Activated CD4-positive, alpha-beta T cell treated with anti-CD3 and anti-CD28 coated beads for 36 hours (primary cell): Measurements from ENCODE around the gene CMIP. TPM values are rescaled to one million over a fixed set of nuclear protein-coding genes. Genes with fewer than 3 reads are reported as not detected.
A peak's percentile ranks its signal among the peaks of the same experiment; 100 is the strongest.

Experiments
- ATAC-seq: fragments of 200-7000 bp; cut with Tn5 transposase; one replicate; pipeline ENCODE4 v1.10.0; 2021; ENCODE audit warnings: mild to moderate bottlenecking, moderate library complexity
- CTCF ChIA-PET: fragments of 350-600 bp; sonication (Branson Sonifier 250); formaldehyde crosslinking; loops from one replicate; lab custom pipeline; 2021; ENCODE audit warnings: antibody characterized with exemption; lab: Charles Lee
- POLR2A ChIA-PET: fragments of 350-600 bp; sonication (Branson Sonifier 250); formaldehyde crosslinking; loops from one replicate; lab custom pipeline; 2021; ENCODE audit warnings: antibody characterized with exemption, inconsistent platforms; lab: Charles Lee
- DNase-seq: peaks from one replicate; pipeline ENCODE4 v3.0.0-alpha.2; 2020
- H3K27ac Mint-ChIP-seq: one replicate; pipeline ENCODE4 v1.8.0; 2021; ENCODE audit warnings: mixed read lengths
- H3K27me3 Mint-ChIP-seq: one replicate; pipeline ENCODE4 v1.8.0; 2021; ENCODE audit warnings: mixed read lengths
- H3K36me3 Mint-ChIP-seq: one replicate; pipeline ENCODE4 v1.8.0; 2021; ENCODE audit warnings: low read depth, mixed read lengths
- H3K4me1 Mint-ChIP-seq: one replicate; pipeline ENCODE4 v1.8.0; 2021; ENCODE audit warnings: mixed read lengths
- H3K4me3 Mint-ChIP-seq: one replicate; pipeline ENCODE4 v1.8.0; 2021; ENCODE audit warnings: mild to moderate bottlenecking, moderate library complexity, mixed read lengths
- H3K9me3 Mint-ChIP-seq: one replicate; pipeline ENCODE4 v1.8.0; 2021; ENCODE audit warnings: low read depth, mixed read lengths
- intact Hi-C, 2 experiments: fragments of 100-400 bp; cut with DNase I in 1 of 2; cut with micrococcal nuclease in 1 of 2; formaldehyde crosslinking; loops; one replicate each; pipeline versions ENCODE4 v1.14.2 to v1.15.1; 2022 to 2024; cut with DNase I, micrococcal nuclease
- total RNA-seq, 2 experiments: library from RNA; stranded (reverse); gene quantifications; one replicate each; pipeline ENCODE4 v1.2.3, GENCODE V29; 2021

The CMIP gene
- total RNA-seq, 2 experiments from 2014 or later = 39.1 to 40.3 TPM

DNA sequence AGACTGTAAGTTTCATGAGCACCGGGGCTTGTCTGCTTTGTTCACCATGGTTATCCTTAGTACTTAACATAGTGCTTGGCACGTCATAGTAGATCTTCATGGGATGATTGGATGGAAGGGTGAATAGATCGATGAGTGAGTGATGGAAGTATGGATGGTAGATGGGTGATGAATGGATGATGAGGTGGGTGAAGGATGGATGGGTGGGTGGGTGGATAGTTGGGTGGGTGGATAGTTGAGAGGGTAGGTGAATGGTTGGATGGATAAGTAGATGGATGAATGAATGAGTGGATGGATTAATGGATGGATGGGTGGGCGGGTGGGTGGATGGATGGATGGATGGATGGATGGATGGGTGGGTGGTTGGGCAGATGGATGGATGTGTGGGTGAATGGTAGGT is 201.3 kb downstream of the CMIP start:
- CTCF ChIA-PET = no interaction called here

DNA sequence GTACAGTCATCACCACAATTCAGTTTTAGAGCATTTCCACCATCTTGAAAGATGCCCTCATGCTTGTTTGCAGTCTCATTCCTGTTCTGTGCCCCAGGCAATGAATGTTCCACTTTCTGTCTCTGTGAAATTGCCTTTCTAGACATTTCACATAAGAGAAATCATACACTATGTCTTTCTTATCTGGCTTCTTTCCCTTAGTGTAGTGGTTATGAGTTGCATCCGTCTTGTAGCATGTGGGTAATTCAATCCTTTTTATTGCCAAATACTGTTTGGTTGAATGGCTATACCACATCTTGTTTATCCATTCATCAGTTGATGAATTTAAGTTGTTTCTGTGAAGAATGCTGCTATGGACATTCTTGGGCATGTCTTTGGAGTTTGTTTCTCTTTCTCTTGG is 202.0 kb downstream of the CMIP start:
- CTCF ChIA-PET = no interaction called here
- Mint-ChIP-seq H3K36me3 (peaks cover 3% of the 10 kb centered on the region), H3K27ac (peak overlapping the region; percentile 49), H3K27me3 (no peaks in the 10 kb centered on the region), H3K9me3 (no peaks in the 10 kb centered on the region), H3K4me1 (peaks cover 14% of the 10 kb centered on the region), H3K4me3 (no peak overlapping the region)
- ATAC-seq = no peak
- no peak for DNase-seq
- POLR2A ChIA-PET = no interaction called here
- intact Hi-C loops = no loop called here

More for the DNA sequence above, 201.3 kb downstream of the CMIP start:
- ATAC-seq (no peak), DNase-seq (no peak)
- Mint-ChIP-seq H3K4me1 (peaks cover 15% of the 10 kb centered on the region), H3K9me3 (no peaks in the 10 kb centered on the region), H3K4me3 (no peak overlapping the region), H3K27me3 (no peaks in the 10 kb centered on the region), H3K27ac (no peak overlapping the region), H3K36me3 (no peaks in the 10 kb centered on the region)
- intact Hi-C loops = no loop called here
- POLR2A ChIA-PET = no interaction called here

DNA sequence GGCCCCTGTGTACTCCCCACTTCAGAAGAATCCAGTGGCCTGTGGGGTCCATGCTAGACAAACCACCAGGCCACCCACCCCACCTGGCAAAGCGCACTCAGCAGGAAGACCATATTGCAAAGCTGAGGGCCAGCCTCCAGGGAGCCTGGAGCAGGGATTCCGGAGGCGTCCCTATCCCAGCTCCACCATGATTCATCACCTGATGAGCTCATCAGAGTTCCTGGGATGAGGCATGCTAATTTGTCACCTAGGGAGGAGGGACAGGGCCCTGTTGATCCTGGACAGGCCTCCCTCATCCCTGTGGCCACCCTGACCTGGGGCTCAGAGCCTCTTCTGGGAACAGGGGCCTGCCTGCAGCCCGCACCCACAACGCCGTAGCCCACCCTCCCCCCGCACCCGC is 202.9 kb downstream of the CMIP start:
- DNase-seq (no peak), ATAC-seq (no peak)
- no peaks in the 10 kb centered on the region for H3K27me3 Mint-ChIP-seq
- peaks cover 5% of the 10 kb centered on the region for H3K4me1 Mint-ChIP-seq
- H3K36me3 Mint-ChIP-seq = peaks cover 4% of the 10 kb centered on the region
- intact Hi-C loops = no loop called here
- H3K9me3 Mint-ChIP-seq = no peaks in the 10 kb centered on the region
- H3K27ac Mint-ChIP-seq = no peak overlapping the region
- no peak overlapping the region for H3K4me3 Mint-ChIP-seq
- POLR2A ChIA-PET = no interaction called here
- CTCF ChIA-PET = no interaction called here

DNA sequence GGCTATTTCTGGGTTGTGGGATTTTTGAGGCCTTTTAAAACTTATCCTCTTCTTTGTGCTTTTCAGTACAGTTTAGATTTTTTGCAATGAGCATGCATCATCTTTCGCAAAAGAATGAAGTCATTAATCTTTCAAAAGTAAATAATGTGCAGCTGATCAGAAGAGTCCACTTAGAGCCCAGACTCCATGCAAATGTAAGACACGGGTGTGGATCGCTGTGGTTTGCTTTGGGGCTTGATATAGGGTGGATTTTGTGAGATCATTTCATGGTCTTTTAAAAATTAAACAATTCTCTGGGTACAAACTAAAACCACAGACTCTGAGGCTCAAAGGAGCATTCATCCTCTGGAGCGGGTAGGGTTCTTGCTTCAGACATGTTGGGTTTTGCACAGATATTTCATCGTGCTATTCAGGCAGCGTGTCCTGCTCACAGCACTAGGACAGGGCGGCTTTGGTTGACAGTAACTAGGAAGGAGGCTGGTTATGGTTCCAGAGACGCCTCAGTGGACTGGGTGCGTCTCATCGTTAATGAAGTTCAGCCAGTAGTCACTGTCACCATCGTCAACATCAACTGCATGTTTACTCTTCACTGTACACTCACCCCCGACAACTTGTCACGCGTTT is 205.1 kb downstream of the CMIP start:
- ChIA-PET CTCF (interaction anchor here (0.6 kb wide), 1 partner anchor 331 kb away, joined by 3 read pairs; no protein-coding TSS in a partner anchor), POLR2A (no interaction called here)

DNA sequence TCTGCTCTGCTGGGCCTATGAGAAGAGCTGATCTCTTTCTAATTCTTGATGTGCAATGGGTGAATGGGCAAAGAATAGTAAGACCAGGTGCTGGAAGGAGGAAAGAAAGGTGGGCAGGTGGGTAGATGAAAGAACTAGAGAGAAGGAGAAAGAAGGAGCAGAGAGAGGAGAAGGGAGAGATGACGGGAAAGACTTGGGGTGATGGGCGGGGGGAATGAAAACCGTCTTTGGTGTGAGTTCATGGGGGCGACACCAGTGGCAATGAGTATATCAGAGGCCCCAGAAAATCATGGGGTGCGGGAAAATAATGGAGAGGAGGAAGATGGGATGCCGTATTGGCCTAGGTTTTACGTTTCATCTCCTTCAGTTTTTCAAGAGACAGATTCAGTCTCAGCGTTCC is 205.7 kb downstream of the CMIP start:
- ATAC-seq = no peak
- Mint-ChIP-seq H3K27ac (no peak overlapping the region), H3K9me3 (no peaks in the 10 kb centered on the region), H3K27me3 (no peaks in the 10 kb centered on the region), H3K36me3 (peaks cover 6% of the 10 kb centered on the region), H3K4me3 (no peak overlapping the region), H3K4me1 (no peaks in the 10 kb centered on the region)
- ChIA-PET CTCF (no interaction called here), POLR2A (no interaction called here)
- DNase-seq = no peak
- intact Hi-C loops = no loop called here

More for the DNA sequence above, 205.1 kb downstream of the CMIP start:
- H3K27me3 Mint-ChIP-seq = no peaks in the 10 kb centered on the region
- intact Hi-C loops = no loop called here
- no peak overlapping the region for H3K27ac Mint-ChIP-seq
- H3K36me3 Mint-ChIP-seq = peaks cover 6% of the 10 kb centered on the region
- DNase-seq (no peak), ATAC-seq (no peak)
- H3K9me3 Mint-ChIP-seq = no peaks in the 10 kb centered on the region
- H3K4me1 Mint-ChIP-seq = no peaks in the 10 kb centered on the region
- H3K4me3 Mint-ChIP-seq = no peak overlapping the region

DNA sequence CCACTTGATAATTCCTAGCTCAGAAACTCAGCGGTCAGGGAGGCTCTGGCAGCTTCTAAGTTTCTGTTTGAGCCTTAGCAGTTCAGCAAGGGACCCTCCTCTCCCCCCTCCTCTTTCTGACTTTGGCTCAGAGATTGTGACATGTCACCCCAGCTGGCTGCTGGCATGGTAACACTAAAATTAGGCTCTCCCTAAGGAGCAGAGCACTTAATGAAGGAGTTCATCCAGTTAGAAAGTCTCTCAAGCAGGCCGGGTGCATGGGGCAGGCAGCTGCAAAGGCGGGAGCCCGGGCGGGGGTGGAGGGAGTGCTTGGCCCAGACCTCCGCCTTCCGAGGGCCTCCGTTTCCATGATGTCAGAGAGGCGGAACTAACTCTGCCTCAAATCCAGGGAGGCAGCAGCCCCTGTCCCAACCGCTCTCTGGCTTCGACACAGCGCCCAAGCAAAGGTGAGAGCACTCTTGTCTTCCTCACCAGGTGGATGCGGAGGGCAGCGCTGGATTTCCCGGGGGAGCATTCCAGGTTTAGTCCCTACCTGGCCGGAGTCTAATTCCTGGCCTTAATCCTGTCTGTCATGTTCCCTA is 206.5 kb downstream of the CMIP start:
- Mint-ChIP-seq H3K9me3 (no peaks in the 10 kb centered on the region), H3K4me1 (no peaks in the 10 kb centered on the region), H3K36me3 (peaks cover 6% of the 10 kb centered on the region), H3K4me3 (no peak overlapping the region), H3K27me3 (no peaks in the 10 kb centered on the region), H3K27ac (no peak overlapping the region)
- ATAC-seq (no peak), DNase-seq (no peak)
- intact Hi-C loops = no loop called here
- ChIA-PET POLR2A (no interaction called here), CTCF (interaction anchor here (0.6 kb wide), 1 partner anchor 52 kb away, joined by 3 read pairs; no protein-coding TSS in a partner anchor)

DNA sequence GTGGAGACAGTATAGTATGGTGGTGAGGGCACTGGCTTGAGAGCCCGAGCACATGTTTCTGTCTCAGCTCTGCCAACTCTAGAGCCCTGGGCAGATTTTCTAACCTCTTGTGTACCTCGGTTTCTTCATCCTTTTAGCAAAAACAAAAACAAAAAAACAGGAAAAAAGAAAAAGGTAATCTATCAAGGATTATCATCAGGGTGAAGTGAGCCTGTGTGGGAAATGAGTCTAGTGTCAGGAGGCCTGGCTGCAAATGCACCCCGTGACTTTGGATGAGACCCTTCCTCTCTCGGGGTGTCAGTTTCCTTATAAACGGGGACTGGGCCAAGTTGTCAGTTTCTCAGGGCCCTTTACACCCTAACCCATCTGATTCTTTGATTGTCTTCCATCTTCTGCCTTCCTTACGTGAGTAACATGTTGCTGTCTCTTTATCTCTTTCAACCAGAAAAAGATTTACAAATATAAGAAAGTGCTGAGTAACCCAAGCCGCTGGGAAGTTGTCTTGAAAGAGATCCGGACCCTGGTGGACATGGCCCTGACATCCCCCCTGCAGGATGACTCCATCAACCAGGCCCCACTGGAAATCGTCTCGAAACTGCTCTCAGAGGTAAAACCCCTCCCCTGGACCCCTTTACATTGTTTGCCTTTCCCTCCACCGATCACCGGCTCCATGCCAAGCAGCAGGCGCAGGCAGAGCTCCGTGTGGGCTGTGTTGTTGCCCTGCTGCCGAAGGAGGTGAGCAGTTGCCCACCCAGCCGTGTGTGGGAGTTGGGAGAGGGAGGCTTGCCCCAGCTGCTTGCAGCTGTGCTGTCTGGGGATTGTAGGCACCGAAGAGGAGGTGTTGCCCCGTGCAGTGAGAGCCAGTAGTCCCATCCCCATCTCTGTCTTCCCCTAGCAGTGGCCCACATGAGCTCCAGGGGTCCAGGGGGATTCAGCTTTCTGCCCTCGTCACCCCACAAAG is 207.4 kb downstream of the CMIP start:
- peak overlapping the region; percentile 2 for H3K27ac Mint-ChIP-seq
- intact Hi-C loops = no loop called here
- H3K4me1 Mint-ChIP-seq = no peaks in the 10 kb centered on the region
- ATAC-seq (no peak), DNase-seq (no peak)
- peaks cover 6% of the 10 kb centered on the region for H3K36me3 Mint-ChIP-seq
- no peak overlapping the region for H3K4me3 Mint-ChIP-seq
- CTCF ChIA-PET = no interaction called here
- POLR2A ChIA-PET = no interaction called here
- H3K27me3 Mint-ChIP-seq = no peaks in the 10 kb centered on the region
- H3K9me3 Mint-ChIP-seq = no peaks in the 10 kb centered on the region

DNA sequence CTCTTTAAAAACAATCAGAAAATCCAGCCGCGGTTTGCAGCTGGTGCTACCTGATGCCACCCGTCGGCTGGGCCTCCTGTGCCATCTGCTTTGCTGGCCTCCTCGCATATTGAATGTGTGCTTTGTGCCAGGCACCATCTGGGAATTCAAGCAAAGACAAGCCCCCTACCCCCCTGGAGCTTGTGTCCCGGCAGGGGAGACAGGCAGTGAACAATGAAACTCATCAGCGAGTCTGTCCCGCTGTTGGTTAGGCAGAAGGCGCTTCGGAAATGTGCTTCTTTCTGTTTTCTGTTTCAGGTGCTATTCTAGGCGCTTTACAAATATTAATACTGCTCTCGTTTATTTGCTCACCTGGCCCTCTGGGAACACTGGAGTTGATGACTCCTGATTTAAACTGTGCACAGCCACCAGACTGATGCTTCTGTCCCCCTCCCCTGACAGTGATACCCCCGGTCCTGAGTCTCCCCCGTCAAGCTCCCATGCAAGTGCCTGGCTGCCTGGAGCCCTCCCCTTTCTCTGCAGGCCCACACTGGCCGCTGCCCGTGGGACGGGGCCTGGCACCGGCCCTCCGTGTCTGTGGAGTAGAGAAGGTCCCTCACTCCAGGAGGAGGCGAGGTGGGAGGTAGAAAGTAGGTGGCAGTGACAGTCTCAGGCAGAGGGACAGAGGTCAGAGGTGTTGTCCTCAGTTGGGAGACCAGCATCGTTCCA is 208.3 kb downstream of the CMIP start:
- ChIA-PET POLR2A (no interaction called here), CTCF (no interaction called here)
- Mint-ChIP-seq H3K27ac (no peak overlapping the region), H3K27me3 (no peaks in the 10 kb centered on the region), H3K4me3 (no peak overlapping the region), H3K36me3 (peaks cover 6% of the 10 kb centered on the region), H3K9me3 (no peaks in the 10 kb centered on the region), H3K4me1 (no peaks in the 10 kb centered on the region)
- no peak for DNase-seq
- no peak for ATAC-seq
- intact Hi-C loops = no loop called here

DNA sequence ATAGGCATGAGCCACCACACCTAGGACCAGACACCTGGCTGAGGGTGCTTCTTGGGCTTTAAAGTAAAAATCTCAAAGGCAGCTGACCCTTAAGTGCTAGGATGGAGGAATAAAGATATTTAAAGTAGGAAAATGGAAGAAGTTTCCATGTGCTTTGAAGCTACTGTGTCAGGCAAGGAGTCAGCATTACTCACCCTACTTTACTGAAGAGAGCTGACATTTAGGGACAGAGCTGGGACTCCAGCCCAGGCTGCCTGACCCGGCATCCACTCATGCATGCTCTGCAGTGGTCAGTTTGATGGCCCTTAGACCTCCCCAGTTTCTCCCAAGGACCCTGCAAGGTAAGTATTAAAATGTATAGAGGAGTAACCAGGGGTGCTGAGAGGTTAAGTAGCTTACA is 209.7 kb downstream of the CMIP start:
- intact Hi-C loops = no loop called here
- CTCF ChIA-PET = interaction anchor here (0.6 kb wide), 1 partner anchor 13 kb away, joined by 3 read pairs; no protein-coding TSS in a partner anchor
- DNase-seq = no peak
- Mint-ChIP-seq H3K4me3 (no peak overlapping the region), H3K9me3 (no peaks in the 10 kb centered on the region), H3K27me3 (no peaks in the 10 kb centered on the region), H3K4me1 (no peaks in the 10 kb centered on the region), H3K36me3 (peaks cover 10% of the 10 kb centered on the region), H3K27ac (no peak overlapping the region)
- no peak for ATAC-seq
- POLR2A ChIA-PET = no interaction called here

DNA sequence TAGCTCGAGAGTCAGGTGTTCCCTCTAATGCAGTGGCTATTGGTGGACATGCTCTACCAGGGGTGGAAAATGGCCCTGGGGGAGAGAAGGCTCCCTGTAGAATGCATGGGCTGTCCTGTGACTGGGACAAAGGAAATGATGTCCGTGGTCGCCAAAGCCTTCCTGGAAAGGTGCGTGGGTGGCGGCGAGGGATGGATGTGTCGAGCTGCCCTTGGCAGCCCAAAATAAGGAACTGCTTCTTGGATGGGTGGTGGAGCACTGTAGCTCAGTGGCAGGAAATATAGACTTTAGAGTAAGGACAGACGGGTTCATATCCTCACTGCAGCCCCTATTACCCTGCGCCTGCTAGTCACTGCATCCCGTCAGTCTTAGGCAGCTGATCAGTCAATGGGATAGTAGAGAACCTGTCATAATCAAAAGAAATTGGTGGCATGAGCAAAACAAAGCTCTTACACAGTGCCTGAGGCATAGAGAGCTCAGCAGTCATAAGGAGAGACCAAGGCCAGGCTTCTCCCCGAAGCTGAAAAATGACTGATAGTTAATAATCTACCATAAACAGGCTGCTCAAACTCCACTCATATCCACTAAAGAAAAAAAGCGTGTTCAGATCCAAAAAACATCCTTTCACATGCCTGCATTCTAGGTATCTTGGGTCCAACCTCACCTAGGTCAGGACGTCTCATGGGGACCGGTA is 211.0 kb downstream of the CMIP start:
- ATAC-seq = no peak
- H3K4me1 Mint-ChIP-seq = no peaks in the 10 kb centered on the region
- no peaks in the 10 kb centered on the region for H3K27me3 Mint-ChIP-seq
- H3K4me3 Mint-ChIP-seq = no peak overlapping the region
- H3K36me3 Mint-ChIP-seq = peaks cover 12% of the 10 kb centered on the region
- no peak for DNase-seq
- intact Hi-C loops = no loop called here
- peak overlapping the region; percentile 15 for H3K27ac Mint-ChIP-seq
- no peaks in the 10 kb centered on the region for H3K9me3 Mint-ChIP-seq
- ChIA-PET CTCF (interaction anchor here (0.7 to 1.0 kb wide), 3 partner anchors 22 to 42 kb away, joined by 3 to 5 read pairs (median 3); no protein-coding TSS in a partner anchor), POLR2A (interaction anchor here (0.6 kb wide), 1 partner anchor 18 kb away, joined by 3 read pairs; no protein-coding TSS in a partner anchor)

DNA sequence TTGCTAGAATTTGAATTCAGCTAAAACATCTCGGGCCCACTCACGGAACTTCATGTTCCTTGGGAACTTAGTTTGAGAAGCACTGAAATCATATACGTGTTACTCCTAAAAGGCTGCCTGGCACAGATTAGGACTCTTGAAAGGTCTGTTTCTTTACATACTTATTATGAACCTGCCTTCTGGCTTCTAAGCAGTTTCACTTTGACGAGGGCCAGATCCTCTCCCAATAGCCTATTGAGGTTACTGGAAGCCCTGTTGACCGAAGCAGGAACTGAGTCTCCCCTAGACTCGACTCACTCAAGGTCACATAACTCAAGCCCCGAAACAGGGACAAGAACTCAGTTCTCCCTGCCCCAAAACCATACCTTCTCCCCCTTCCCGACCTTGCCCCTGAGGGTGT is 212.6 kb downstream of the CMIP start:
- no peak for DNase-seq
- H3K4me3 Mint-ChIP-seq = no peak overlapping the region
- no peaks in the 10 kb centered on the region for H3K27me3 Mint-ChIP-seq
- intact Hi-C loops = no loop called here
- H3K4me1 Mint-ChIP-seq = no peaks in the 10 kb centered on the region
- CTCF ChIA-PET = no interaction called here
- ATAC-seq = no peak
- POLR2A ChIA-PET = no interaction called here
- H3K9me3 Mint-ChIP-seq = no peaks in the 10 kb centered on the region
- peak overlapping the region; percentile 49 for H3K27ac Mint-ChIP-seq
- peaks cover 14% of the 10 kb centered on the region for H3K36me3 Mint-ChIP-seq
